ENCODE data around the gene MARK1. TPM values are rescaled to one million over a fixed set of nuclear protein-coding genes. Genes with fewer than 3 reads are reported as not detected.

The MARK1 gene
- polyA plus RNA-seq, 3 donors, result not detected

DNA sequence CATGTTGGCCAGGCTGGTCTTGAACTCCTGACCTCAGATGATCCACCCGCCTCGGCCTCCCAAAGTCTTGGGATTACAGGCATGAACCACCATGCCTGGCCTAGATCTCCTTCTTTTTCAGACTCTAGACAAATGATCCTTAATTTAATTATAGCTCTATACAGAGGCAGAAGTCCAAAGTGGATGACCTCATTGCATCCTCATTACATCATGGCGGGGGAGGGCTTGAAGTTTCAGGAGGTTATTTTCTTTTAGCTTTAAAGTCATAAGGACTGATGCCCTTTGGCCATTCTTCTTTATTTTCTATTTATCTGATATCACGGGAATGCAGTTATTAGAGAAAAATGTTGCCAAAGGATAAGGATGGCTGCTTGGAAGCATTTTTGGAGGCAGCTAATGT, 14.1 kb upstream of the MARK1 start:
- Mint-ChIP-seq H3K27ac (no peak overlapping the region), H3K9me3 (peaks cover 0 to 2% (median 0%) of the 10 kb centered on the region in 7 donors), H3K4me1 (no peaks in the 10 kb centered on the region), H3K36me3 (no peaks in the 10 kb centered on the region), H3K4me3 (no peak overlapping the region), H3K27me3 (ENCODE audit: low read depth in 3 of 3) (peaks cover 0 to 2% (median 0%) of the 10 kb centered on the region in 3 donors)
- no peak overlapping the region for H3K4me3 ChIP-seq (replicated peaks in 1 of 3; ENCODE audit: low read depth in 2 of 3, low read length in 3 of 3)
- WGBS (ENCODE audit: insufficient coverage), result no CpG with 5 or more reads among the region's 4 CpGs
- peaks cover 0 to 3% of the 10 kb centered on the region in 2 donors for H3K27me3 ChIP-seq (ENCODE audit: control insufficient read depth in 2 of 2, insufficient read depth in 2 of 2, low read length in 2 of 2)
- H3K79me2 ChIP-seq (ENCODE audit: insufficient read depth, low read length), result no peaks in the 10 kb centered on the region
- no peak overlapping the region for H3K9ac ChIP-seq (ENCODE audit: insufficient read depth, low read length, poor library complexity, severe bottlenecking)
- no peak overlapping the region for H3K4me2 ChIP-seq (replicated peaks; ENCODE audit: extremely low read depth, low read length, poor library complexity, severe bottlenecking)
- H3K9me3 ChIP-seq (replicated peaks in 1 of 2; ENCODE audit: control insufficient read depth in 1 of 2, insufficient read depth in 1 of 2, low read length in 2 of 2), result no peaks in the 10 kb centered on the region
- no peak overlapping the region for H2AFZ ChIP-seq (ENCODE audit: insufficient read depth, low read depth, low read length, poor library complexity, severe bottlenecking)
- H3K4me1 ChIP-seq (ENCODE audit: control insufficient read depth in 1 of 2, insufficient read depth in 2 of 2, low read length in 2 of 2), result no peaks in the 10 kb centered on the region
- no peaks in the 10 kb centered on the region for H3K36me3 ChIP-seq (replicated peaks in 1 of 2; ENCODE audit: control insufficient read depth in 1 of 2, insufficient read depth in 2 of 2, low read length in 2 of 2)
- no peak for TF ChIP-seq CTCF (IDR thresholded peaks at IDR 0.05)
- DNase-seq, result no peak
- H4K20me1 ChIP-seq (ENCODE audit: insufficient read depth, low read length), result no peaks in the 10 kb centered on the region
- H3K27ac ChIP-seq (ENCODE audit: low read depth in 1 of 2, low read length in 2 of 2), result no peak overlapping the region
- intact Hi-C loops (cut with micrococcal nuclease), result no loop called here

DNA sequence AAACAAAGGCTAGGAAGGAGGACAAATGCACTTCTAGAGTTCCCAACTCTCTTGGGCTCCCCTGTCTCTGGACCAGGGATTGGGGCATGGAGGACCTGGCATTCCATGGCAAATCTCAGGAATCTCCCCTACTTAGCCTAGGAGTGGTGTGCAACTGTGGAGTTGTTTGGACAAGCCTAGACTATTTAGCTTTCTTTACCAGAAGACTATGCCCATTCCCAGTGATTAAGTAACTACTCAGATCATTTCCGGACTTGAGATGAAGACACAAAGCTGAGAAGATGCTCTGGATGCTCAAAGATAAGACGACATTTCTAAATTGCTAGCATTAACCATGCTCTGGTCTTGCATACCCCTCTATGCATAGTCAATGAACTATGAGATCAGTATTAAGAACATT, 13.7 kb upstream of the MARK1 start:
- no peaks in the 10 kb centered on the region for H3K9me3 ChIP-seq (replicated peaks in 1 of 2; ENCODE audit: control insufficient read depth in 1 of 2, insufficient read depth in 1 of 2, low read length in 2 of 2)
- H2AFZ ChIP-seq (ENCODE audit: insufficient read depth, low read depth, low read length, poor library complexity, severe bottlenecking), result no peak overlapping the region
- Mint-ChIP-seq H3K27me3 (ENCODE audit: low read depth in 3 of 3) (peaks cover 0 to 2% (median 1%) of the 10 kb centered on the region in 3 donors), H3K9me3 (peaks cover 0 to 2% (median 0%) of the 10 kb centered on the region in 7 donors), H3K36me3 (no peaks in the 10 kb centered on the region), H3K4me1 (no peaks in the 10 kb centered on the region), H3K27ac (no peak overlapping the region), H3K4me3 (no peak overlapping the region)
- H3K79me2 ChIP-seq (ENCODE audit: insufficient read depth, low read length), result no peaks in the 10 kb centered on the region
- no peaks in the 10 kb centered on the region for H3K4me1 ChIP-seq (ENCODE audit: control insufficient read depth in 1 of 2, insufficient read depth in 2 of 2, low read length in 2 of 2)
- H3K9ac ChIP-seq (ENCODE audit: insufficient read depth, low read length, poor library complexity, severe bottlenecking), result no peak overlapping the region
- H3K27me3 ChIP-seq (ENCODE audit: control insufficient read depth in 2 of 2, insufficient read depth in 2 of 2, low read length in 2 of 2), result peaks cover 0 to 4% of the 10 kb centered on the region in 2 donors
- intact Hi-C loops (cut with micrococcal nuclease), result no loop called here
- no peaks in the 10 kb centered on the region for H4K20me1 ChIP-seq (ENCODE audit: insufficient read depth, low read length)
- no peak for DNase-seq
- H3K36me3 ChIP-seq (replicated peaks in 1 of 2; ENCODE audit: control insufficient read depth in 1 of 2, insufficient read depth in 2 of 2, low read length in 2 of 2), result no peaks in the 10 kb centered on the region
- TF ChIP-seq CTCF (IDR thresholded peaks at IDR 0.05), result no peak
- H3K4me2 ChIP-seq (replicated peaks; ENCODE audit: extremely low read depth, low read length, poor library complexity, severe bottlenecking), result no peak overlapping the region
- H3K4me3 ChIP-seq (replicated peaks in 1 of 3; ENCODE audit: low read depth in 2 of 3, low read length in 3 of 3), result no peak overlapping the region
- whole genome bisulfite sequencing (ENCODE audit: insufficient coverage), result no CpG with 5 or more reads among the region's 2 CpGs
- H3K27ac ChIP-seq (ENCODE audit: low read depth in 1 of 2, low read length in 2 of 2), result no peak overlapping the region
